ENCODE data around the gene DLG3.

DNA sequence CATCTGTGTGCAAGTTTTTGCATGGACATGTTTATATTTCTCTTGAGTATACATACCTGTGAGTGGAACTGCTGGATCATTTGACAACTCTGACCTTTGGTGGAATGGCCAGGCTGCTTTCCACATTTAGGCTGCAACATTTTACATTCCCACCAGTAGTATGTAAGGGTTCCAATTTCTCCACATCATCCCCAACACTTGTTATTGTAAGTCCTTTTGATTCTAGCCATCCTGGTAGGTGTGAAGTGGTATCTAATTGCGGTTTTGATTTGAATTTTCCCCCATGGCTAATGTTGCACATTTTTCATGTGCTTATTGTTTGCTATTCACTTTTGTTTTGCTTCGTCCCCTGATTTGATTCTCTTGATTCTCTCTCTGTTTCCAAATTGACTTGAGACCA is 16.4 kb downstream of the DLG3 start:
- TF ChIP-seq, protein P1, sequence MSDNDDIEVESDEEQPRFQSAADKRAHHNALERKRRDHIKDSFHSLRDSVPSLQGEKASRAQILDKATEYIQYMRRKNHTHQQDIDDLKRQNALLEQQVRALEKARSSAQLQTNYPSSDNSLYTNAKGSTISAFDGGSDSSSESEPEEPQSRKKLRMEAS (IDR thresholded peaks at IDR 0.05), result no peak
- TF ChIP-seq CTCF (IDR thresholded peaks at IDR 0.05; ENCODE audit: low read depth, low read length, missing input control) (no peak), JUND (IDR thresholded peaks at IDR 0.05) (no peak), HNF4A (conservative IDR thresholded peaks at IDR 0.05) (no peak), YY1 (IDR thresholded peaks at IDR 0.05) (no peak), RAD21 (IDR thresholded peaks at IDR 0.05) (no peak), TAF1 (conservative IDR thresholded peaks at IDR 0.05) (no peak), SP1 (IDR thresholded peaks at IDR 0.05) (no peak), ATF3 (IDR thresholded peaks at IDR 0.05) (no peak)
- TF ChIP-seq, protein P2, sequence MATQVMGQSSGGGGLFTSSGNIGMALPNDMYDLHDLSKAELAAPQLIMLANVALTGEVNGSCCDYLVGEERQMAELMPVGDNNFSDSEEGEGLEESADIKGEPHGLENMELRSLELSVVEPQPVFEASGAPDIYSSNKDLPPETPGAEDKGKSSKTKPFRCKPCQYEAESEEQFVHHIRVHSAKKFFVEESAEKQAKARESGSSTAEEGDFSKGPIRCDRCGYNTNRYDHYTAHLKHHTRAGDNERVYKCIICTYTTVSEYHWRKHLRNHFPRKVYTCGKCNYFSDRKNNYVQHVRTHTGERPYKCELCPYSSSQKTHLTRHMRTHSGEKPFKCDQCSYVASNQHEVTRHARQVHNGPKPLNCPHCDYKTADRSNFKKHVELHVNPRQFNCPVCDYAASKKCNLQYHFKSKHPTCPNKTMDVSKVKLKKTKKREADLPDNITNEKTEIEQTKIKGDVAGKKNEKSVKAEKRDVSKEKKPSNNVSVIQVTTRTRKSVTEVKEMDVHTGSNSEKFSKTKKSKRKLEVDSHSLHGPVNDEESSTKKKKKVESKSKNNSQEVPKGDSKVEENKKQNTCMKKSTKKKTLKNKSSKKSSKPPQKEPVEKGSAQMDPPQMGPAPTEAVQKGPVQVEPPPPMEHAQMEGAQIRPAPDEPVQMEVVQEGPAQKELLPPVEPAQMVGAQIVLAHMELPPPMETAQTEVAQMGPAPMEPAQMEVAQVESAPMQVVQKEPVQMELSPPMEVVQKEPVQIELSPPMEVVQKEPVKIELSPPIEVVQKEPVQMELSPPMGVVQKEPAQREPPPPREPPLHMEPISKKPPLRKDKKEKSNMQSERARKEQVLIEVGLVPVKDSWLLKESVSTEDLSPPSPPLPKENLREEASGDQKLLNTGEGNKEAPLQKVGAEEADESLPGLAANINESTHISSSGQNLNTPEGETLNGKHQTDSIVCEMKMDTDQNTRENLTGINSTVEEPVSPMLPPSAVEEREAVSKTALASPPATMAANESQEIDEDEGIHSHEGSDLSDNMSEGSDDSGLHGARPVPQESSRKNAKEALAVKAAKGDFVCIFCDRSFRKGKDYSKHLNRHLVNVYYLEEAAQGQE (IDR thresholded peaks at IDR 0.05), result no peak
